ENCODE data around the gene RFNG.

- TF ChIP-seq CTCF (IDR thresholded peaks at IDR 0.05), result no peak
- no peak for TF ChIP-seq POLR2A (IDR thresholded peaks at IDR 0.05)
- peak in 2 of 3 donors; percentile 78 to 87 for TF ChIP-seq POLR2AphosphoS5 (IDR thresholded peaks at IDR 0.05)
These were observed 14.2 kb upstream of the RFNG start, which contains the start of gene DUS1L for GRCh38 chr17:82065638-82066303.
